GM23338 (cell line): Measurements from ENCODE around the gene PNRC2. TPM values are rescaled to one million over a fixed set of nuclear protein-coding genes. Genes with fewer than 3 reads are reported as not detected.

Experiments
- ATAC-seq: fragments of 200-7000 bp; cut with Tn5 transposase; 3 replicates; pipeline ENCODE4 v1.9.1; 2020
- DNase-seq: peaks from one replicate; pipeline ENCODE4 v3.0.0-alpha.2; 2015; ENCODE audit warnings: low spot score
- H2AFZ ChIP-seq: fragments of 200-600 bp; sonication (generic); 2 replicates; pipeline ENCODE4 v1.8.0; 2016; ENCODE audit warnings: antibody characterized with exemption, mild to moderate bottlenecking, moderate library complexity
- H3F3A ChIP-seq: fragments of 200-600 bp; sonication (generic); replicated peaks from 2 replicates; pipeline ENCODE4 v1.8.0; 2017; ENCODE audit warnings: antibody characterized with exemption, mixed run types, low read depth
- H3K27ac ChIP-seq: fragments of 200-600 bp; sonication (generic); 2 replicates; pipeline ENCODE4 v1.6.1; 2016; ENCODE audit warnings: low read depth
- H3K27me3 ChIP-seq: fragments of 200-600 bp; sonication (generic); 2 replicates; pipeline ENCODE4 v1.8.0; 2016; ENCODE audit warnings: mild to moderate bottlenecking, mixed run types, moderate library complexity; ENCODE audit not compliant: insufficient read depth
- H3K36me3 ChIP-seq: fragments of 200-600 bp; sonication (generic); 2 replicates; pipeline ENCODE4 v1.8.0; 2016; ENCODE audit warnings: mild to moderate bottlenecking; ENCODE audit not compliant: insufficient read depth
- H3K4me1 ChIP-seq: fragments of 200-600 bp; sonication (generic); 2 replicates; pipeline ENCODE4 v1.8.0; 2016; ENCODE audit warnings: mild to moderate bottlenecking, moderate library complexity; ENCODE audit not compliant: insufficient read depth
- H3K4me2 ChIP-seq: fragments of 200-600 bp; sonication (generic); 2 replicates; pipeline ENCODE4 v1.7.1; 2017; ENCODE audit warnings: mixed run types
- H3K4me3 ChIP-seq: fragments of 200-600 bp; sonication (generic); 2 replicates; pipeline ENCODE4 v1.6.1; 2016; ENCODE audit warnings: mixed run types
- H3K79me2 ChIP-seq: fragments of 200-600 bp; sonication (generic); replicated peaks from 2 replicates; pipeline ENCODE4 v1.8.0; 2017; ENCODE audit warnings: mild to moderate bottlenecking; ENCODE audit not compliant: insufficient read depth
- H3K9me2 ChIP-seq: fragments of 200-600 bp; sonication (generic); 2 replicates; pipeline ENCODE4 v1.8.0; 2017; ENCODE audit not compliant: insufficient read depth
- H4K20me1 ChIP-seq: fragments of 200-600 bp; sonication (generic); replicated peaks from 2 replicates; pipeline ENCODE4 v1.8.0; 2017; ENCODE audit warnings: mild to moderate bottlenecking; ENCODE audit not compliant: insufficient read depth
- H3K27ac Mint-ChIP-seq: 2 replicates; pipeline ENCODE4 v1.8.0; 2020; ENCODE audit warnings: inconsistent platforms, mild to moderate bottlenecking, moderate library complexity, mixed read lengths
- H3K27me3 Mint-ChIP-seq: 3 replicates; pipeline ENCODE4 v1.8.0; 2022; ENCODE audit warnings: low read depth, mild to moderate bottlenecking, moderate library complexity, mixed read lengths, inconsistent platforms; ENCODE audit not compliant: insufficient read depth, poor library complexity
- H3K36me3 Mint-ChIP-seq: 3 replicates; pipeline ENCODE4 v1.8.0; 2021; ENCODE audit warnings: low read depth, mild to moderate bottlenecking, inconsistent platforms, moderate library complexity, mixed read lengths
- H3K4me1 Mint-ChIP-seq: 3 replicates; pipeline ENCODE4 v1.8.0; 2020; ENCODE audit warnings: mild to moderate bottlenecking, inconsistent platforms, mixed read lengths
- H3K4me3 Mint-ChIP-seq: 3 replicates; pipeline ENCODE4 v1.8.0; 2021; ENCODE audit warnings: moderate library complexity, mild to moderate bottlenecking, inconsistent platforms, mixed read lengths
- H3K9me3 Mint-ChIP-seq: 3 replicates; pipeline ENCODE4 v1.8.0; 2020; ENCODE audit warnings: moderate library complexity, mild to moderate bottlenecking, inconsistent platforms, mixed read lengths
- ETS1 ChIP-seq: IDR thresholded peaks from 2 replicates; pipeline ENCODE4 v1.6.1; 2016; ENCODE audit warnings: antibody characterized with exemption
- EZH2 ChIP-seq: fragments of 200-600 bp; sonication (generic); IDR thresholded peaks from one replicate; pipeline ENCODE4 v1.8.0; 2017; ENCODE audit warnings: antibody characterized with exemption, mild to moderate bottlenecking, low read depth; ENCODE audit not compliant: unreplicated experiment
- EZH2phosphoT487 ChIP-seq: fragments of 200-600 bp; sonication (generic); IDR thresholded peaks from one replicate; pipeline ENCODE4 v1.8.1; 2018; ENCODE audit warnings: antibody characterized with exemption; ENCODE audit not compliant: unreplicated experiment
- JUNB ChIP-seq: IDR thresholded peaks from one replicate; pipeline ENCODE4 v1.6.1; 2016; ENCODE audit warnings: antibody characterized with exemption; ENCODE audit not compliant: unreplicated experiment
- NANOG ChIP-seq: IDR thresholded peaks from 2 replicates; pipeline ENCODE4 v1.6.1; 2016; ENCODE audit warnings: antibody characterized with exemption, borderline replicate concordance
- POLR2AphosphoS5 ChIP-seq: IDR thresholded peaks from 2 replicates; pipeline ENCODE4 v1.6.1; 2016; ENCODE audit warnings: antibody characterized with exemption, low read depth
- REST ChIP-seq: IDR thresholded peaks from one replicate; pipeline ENCODE4 v1.6.1; 2018; ENCODE audit warnings: antibody characterized with exemption; ENCODE audit not compliant: unreplicated experiment
- STAT1 ChIP-seq: IDR thresholded peaks from one replicate; pipeline ENCODE4 v1.6.1; 2016; ENCODE audit warnings: antibody characterized with exemption; ENCODE audit not compliant: unreplicated experiment
- ZNF114 ChIP-seq: fragments of 250-450 bp; sonication (Bioruptor Pico); IDR thresholded peaks from 2 replicates; pipeline ENCODE4 v1.5.0; 2020; ENCODE audit warnings: mild to moderate bottlenecking, moderate library complexity
- ZNF331 ChIP-seq: fragments of 250-450 bp; sonication (Bioruptor Pico); IDR thresholded peaks from 2 replicates; pipeline ENCODE4 v1.5.0; 2020; ENCODE audit warnings: low read depth, mild to moderate bottlenecking, moderate library complexity
- polyA plus RNA-seq: library from polyadenylated mRNA; unstranded; fragments of >200 nt; fragmentation: Nextera tagmentation; extraction: Ambion mirVana; gene quantifications from 2 replicates; pipeline ENCODE4 v1.2.1, GENCODE V29; 2016
- total RNA-seq: library from RNA; depleted of rRNA; stranded (reverse); fragments of >200 nt; shearing (Covaris generic); gene quantifications from 2 replicates; pipeline ENCODE4 v1.2.3, GENCODE V29; 2014
- TF ChIP-seq, protein P1 (sequence below), 2 experiments: fragments of 200-600 bp in 1 of 2; sonication (generic) in 1 of 2; conservative IDR thresholded peaks; 2 replicates each; pipeline versions ENCODE4 v1.5.1 to v1.6.1; 2016 to 2017; ENCODE audit warnings: antibody characterized with exemption in 2 of 2, low read depth in 2 of 2, mild to moderate bottlenecking in 2 of 2, moderate library complexity in 1 of 2
- TF ChIP-seq, protein P2 (sequence below): fragments of 250-450 bp; sonication (Bioruptor Pico); IDR thresholded peaks from 2 replicates; pipeline ENCODE4 v1.5.0; 2020; ENCODE audit warnings: mild to moderate bottlenecking, moderate library complexity

Gene PNRC2
- total and polyA plus RNA-seq, 2 experiments from 2014 or later: 157 to 237 TPM

DNA sequence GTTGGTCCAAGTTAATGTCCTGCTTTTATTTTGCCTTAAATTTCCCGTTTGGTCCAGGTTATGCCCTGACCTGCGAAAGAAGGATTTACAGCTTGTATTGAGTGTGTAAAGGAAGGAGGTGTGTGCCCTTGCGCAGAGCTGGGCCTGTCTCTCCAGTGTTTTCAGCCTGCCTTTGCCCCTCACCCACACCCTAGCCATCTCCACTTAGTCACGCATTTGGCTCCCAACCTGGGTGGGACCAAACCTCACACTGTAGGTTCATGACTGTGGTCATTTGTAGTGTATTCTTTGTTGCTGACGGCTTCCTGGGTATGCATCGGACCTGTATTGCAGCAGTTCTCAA lies 21.1 kb downstream of the PNRC2 start:
- Histone ChIP-seq H3K4me3 (peak overlapping the region; percentile 46), H3K27me3 (no peaks in the 10 kb centered on the region), H3K79me2 (peaks cover 44% of the 10 kb centered on the region), H3K36me3 (peaks cover 15% of the 10 kb centered on the region; the same call in 1 of the 2 replicates), H3K27ac (peak overlapping the region; percentile 100), H3F3A (no peaks in the 10 kb centered on the region; the same call in 1 of the 2 replicates), H3K4me1 (peaks cover 31% of the 10 kb centered on the region), H3K9me2 (no peaks in the 10 kb centered on the region), H2AFZ (no peak overlapping the region), H4K20me1 (peaks cover 37% of the 10 kb centered on the region), H3K4me2 (peak overlapping the region; percentile 69)
- peak overlapping the region; percentile 99 for H3K27ac Mint-ChIP-seq
- DNase-seq (peak; percentile 47), ATAC-seq (peak; percentile 48)
- no peak for TF ChIP-seq EZH2
- no peak; the same call in 1 of the 2 replicates for TF ChIP-seq POLR2AphosphoS5
- TF ChIP-seq, protein P1, sequence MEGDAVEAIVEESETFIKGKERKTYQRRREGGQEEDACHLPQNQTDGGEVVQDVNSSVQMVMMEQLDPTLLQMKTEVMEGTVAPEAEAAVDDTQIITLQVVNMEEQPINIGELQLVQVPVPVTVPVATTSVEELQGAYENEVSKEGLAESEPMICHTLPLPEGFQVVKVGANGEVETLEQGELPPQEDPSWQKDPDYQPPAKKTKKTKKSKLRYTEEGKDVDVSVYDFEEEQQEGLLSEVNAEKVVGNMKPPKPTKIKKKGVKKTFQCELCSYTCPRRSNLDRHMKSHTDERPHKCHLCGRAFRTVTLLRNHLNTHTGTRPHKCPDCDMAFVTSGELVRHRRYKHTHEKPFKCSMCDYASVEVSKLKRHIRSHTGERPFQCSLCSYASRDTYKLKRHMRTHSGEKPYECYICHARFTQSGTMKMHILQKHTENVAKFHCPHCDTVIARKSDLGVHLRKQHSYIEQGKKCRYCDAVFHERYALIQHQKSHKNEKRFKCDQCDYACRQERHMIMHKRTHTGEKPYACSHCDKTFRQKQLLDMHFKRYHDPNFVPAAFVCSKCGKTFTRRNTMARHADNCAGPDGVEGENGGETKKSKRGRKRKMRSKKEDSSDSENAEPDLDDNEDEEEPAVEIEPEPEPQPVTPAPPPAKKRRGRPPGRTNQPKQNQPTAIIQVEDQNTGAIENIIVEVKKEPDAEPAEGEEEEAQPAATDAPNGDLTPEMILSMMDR (conservative IDR thresholded peaks at IDR 0.05; ENCODE audit: low read depth in 2 of 2): no peak
- TF ChIP-seq, protein P2, sequence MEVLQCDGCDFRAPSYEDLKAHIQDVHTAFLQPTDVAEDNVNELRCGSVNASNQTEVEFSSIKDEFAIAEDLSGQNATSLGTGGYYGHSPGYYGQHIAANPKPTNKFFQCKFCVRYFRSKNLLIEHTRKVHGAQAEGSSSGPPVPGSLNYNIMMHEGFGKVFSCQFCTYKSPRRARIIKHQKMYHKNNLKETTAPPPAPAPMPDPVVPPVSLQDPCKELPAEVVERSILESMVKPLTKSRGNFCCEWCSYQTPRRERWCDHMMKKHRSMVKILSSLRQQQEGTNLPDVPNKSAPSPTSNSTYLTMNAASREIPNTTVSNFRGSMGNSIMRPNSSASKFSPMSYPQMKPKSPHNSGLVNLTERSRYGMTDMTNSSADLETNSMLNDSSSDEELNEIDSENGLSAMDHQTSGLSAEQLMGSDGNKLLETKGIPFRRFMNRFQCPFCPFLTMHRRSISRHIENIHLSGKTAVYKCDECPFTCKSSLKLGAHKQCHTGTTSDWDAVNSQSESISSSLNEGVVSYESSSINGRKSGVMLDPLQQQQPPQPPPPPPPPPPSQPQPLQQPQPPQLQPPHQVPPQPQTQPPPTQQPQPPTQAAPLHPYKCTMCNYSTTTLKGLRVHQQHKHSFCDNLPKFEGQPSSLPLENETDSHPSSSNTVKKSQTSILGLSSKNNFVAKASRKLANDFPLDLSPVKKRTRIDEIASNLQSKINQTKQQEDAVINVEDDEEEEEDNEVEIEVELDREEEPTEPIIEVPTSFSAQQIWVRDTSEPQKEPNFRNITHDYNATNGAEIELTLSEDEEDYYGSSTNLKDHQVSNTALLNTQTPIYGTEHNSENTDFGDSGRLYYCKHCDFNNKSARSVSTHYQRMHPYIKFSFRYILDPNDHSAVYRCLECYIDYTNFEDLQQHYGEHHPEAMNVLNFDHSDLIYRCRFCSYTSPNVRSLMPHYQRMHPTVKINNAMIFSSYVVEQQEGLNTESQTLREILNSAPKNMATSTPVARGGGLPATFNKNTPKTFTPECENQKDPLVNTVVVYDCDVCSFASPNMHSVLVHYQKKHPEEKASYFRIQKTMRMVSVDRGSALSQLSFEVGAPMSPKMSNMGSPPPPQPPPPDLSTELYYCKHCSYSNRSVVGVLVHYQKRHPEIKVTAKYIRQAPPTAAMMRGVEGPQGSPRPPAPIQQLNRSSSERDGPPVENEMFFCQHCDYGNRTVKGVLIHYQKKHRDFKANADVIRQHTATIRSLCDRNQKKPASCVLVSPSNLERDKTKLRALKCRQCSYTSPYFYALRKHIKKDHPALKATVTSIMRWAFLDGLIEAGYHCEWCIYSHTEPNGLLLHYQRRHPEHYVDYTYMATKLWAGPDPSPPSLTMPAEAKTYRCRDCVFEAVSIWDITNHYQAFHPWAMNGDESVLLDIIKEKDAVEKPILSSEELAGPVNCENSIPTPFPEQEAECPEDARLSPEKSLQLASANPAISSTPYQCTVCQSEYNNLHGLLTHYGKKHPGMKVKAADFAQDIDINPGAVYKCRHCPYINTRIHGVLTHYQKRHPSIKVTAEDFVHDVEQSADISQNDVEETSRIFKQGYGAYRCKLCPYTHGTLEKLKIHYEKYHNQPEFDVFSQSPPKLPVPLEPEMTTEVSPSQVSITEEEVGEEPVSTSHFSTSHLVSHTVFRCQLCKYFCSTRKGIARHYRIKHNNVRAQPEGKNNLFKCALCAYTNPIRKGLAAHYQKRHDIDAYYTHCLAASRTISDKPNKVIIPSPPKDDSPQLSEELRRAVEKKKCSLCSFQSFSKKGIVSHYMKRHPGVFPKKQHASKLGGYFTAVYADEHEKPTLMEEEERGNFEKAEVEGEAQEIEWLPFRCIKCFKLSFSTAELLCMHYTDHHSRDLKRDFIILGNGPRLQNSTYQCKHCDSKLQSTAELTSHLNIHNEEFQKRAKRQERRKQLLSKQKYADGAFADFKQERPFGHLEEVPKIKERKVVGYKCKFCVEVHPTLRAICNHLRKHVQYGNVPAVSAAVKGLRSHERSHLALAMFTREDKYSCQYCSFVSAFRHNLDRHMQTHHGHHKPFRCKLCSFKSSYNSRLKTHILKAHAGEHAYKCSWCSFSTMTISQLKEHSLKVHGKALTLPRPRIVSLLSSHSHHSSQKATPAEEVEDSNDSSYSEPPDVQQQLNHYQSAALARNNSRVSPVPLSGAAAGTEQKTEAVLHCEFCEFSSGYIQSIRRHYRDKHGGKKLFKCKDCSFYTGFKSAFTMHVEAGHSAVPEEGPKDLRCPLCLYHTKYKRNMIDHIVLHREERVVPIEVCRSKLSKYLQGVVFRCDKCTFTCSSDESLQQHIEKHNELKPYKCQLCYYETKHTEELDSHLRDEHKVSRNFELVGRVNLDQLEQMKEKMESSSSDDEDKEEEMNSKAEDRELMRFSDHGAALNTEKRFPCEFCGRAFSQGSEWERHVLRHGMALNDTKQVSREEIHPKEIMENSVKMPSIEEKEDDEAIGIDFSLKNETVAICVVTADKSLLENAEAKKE (CRISPR knock-in tag): no peak
- no peak for TF ChIP-seq ZNF331 (CRISPR knock-in tag)
- TF ChIP-seq JUNB: no peak
- no peak for TF ChIP-seq EZH2phosphoT487
- no peak for TF ChIP-seq REST
- no peak for TF ChIP-seq ETS1
- no peak for TF ChIP-seq STAT1
- no peak for TF ChIP-seq ZNF114 (CRISPR knock-in tag)
- no peak for TF ChIP-seq NANOG
- H3K27me3 Mint-ChIP-seq: peaks cover 12% of the 10 kb centered on the region
- H3K4me1 Mint-ChIP-seq: peaks cover 35% of the 10 kb centered on the region
- no peaks in the 10 kb centered on the region; the same call in 2 of the 3 replicates for H3K9me3 Mint-ChIP-seq
- H3K36me3 Mint-ChIP-seq: peaks cover 38% of the 10 kb centered on the region
- peak overlapping the region; percentile 97 for H3K4me3 Mint-ChIP-seq
